HG02973 (cell line): ENCODE measurements around the gene CCNY.
"Not testable (repeated sequence)": the region's sequence is repeated elsewhere in the genome, so short reads cannot be mapped to it uniquely, and the experiment has no call there.

Experiments used
- ATAC-seq: cut with Tn5 transposase; IDR thresholded peaks from one replicate; pipeline ENCODE4 v1.9.1; 2021; ENCODE audit warnings: moderate library complexity; ENCODE audit not compliant: unreplicated experiment

Gene CCNY

DNA sequence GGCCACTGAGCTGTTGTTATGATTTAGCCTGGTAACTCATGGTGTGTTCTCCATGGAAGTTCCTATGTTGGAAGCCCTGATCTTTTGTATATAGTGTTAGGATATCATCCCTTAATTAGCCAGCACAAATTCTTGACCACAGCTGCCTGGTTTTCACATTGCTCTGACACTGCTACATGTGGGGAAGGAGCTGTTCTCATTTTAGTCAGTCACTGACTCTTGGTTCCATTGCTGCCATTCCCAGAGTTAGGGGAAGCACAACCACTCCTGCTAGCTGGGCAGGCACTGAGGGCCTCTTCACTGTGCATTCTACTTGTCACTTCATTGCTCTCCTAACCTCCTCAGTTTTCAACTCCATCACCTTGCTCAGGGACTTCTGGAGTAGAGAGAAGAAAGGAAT, 170.4 kb downstream of the CCNY start:
- ATAC-seq = no peak

DNA sequence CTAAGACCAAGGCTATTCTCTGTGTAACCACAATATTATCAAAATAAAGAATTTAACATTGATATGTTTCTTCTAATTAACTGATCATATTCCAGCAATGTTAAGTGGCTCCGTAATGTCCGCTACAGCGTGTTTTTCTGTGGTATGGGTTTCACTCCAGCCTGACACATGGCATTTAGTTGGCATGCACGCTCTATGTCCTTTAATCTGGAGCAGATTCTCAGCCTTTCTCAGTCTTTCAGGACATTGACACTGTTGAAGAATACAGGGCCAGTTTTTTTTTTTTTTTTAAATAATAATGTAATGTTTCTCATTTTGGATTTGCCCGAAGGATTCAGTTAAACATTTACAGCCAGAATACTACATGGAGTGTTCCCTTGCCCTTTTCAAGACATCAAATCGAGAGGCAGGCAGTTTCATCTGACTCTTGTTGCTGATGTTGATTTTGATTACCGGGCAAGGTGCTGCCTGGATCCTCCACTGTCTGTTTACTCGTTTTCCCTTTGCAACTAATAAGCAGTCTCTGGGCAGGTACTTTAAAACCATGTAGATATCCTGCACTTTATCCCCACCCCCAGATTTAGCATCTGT, 171.3 kb downstream of the CCNY start:
- ATAC-seq = no peak

DNA sequence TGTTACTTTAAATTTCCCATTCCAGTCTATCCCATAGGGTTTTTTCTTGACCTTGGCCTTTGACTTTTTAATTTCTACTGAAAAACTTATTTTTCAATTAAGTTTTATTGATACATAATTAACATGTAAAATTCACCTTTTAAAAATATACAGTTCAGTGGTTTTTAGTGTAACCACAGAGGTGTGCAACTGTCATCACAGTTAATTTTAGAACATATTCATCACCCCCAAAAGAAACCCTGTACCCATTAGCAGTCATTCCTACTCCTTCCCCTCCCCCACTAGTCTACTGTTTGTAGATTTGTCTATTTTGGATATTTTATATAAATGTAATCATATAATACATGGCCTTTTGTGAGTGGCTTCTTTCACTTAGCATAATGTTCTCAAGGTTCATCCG, 172.3 kb downstream of the CCNY start:
- no peak for ATAC-seq

DNA sequence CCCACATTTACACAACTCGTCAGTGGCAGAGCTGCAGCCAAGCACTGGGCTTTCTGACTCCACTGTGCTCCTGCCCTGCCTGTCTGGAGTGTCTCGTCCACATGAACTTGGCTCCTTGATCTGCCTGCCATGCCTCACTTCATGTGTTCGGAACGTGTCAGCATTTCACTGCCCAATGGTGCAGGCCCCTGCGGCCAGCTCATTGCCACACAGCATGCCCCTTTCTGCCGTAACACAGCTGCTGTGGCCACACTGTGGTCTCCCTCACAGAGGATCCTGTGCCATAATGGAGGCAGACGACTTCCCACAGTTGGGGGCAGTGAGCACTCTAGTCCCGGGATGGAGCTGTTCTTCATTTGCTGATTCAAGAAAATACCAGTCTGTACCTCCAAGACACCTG, 174.6 kb downstream of the CCNY start:
- ATAC-seq = no peak

DNA sequence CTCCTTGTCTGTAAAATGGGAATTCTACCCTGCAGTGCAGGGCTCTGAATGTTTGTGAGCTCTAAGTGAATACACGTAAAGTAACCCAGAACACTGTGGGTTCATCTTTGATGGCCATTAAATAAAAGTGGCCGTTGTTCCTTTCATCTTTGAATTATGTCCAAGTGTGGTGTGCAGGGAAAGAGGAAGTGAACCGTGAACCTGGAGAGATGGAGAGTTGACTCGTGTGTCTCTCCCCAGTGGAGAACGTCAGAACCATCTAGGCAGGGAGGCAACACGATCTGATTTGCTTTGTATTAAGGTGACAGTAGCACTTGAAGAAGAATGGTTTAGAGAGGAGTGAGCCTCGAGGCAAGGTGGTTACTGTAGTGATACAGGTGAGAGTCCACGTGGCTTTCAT, 175.3 kb downstream of the CCNY start:
- ATAC-seq = no peak

DNA sequence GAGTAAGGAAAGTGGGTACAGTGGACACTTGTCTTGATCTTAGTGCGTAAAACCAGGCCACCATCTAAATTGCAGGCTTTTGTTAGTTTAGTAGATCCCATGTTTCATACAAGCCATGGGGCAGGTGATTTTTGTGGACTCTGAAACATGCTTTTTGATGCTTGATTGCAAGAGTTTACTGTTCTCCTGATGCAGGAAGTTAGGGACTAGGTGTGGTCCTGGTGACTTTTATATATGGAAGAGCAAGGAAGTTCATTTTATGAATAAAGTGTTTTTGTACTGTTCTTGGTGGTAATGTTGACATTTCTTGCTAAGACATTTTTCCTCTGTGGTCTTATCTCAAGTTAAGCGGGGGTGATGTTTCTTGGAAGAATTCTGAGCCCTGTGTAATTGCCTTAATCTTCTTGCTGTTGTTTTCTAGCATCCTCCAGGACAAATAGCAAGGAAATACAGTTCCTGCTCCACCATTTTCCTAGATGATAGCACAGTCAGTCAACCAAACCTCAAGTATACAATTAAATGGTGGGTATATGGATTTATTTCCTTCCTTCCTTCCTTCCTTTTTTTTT, 179.9 kb downstream of the CCNY start:
- ATAC-seq = no peak

DNA sequence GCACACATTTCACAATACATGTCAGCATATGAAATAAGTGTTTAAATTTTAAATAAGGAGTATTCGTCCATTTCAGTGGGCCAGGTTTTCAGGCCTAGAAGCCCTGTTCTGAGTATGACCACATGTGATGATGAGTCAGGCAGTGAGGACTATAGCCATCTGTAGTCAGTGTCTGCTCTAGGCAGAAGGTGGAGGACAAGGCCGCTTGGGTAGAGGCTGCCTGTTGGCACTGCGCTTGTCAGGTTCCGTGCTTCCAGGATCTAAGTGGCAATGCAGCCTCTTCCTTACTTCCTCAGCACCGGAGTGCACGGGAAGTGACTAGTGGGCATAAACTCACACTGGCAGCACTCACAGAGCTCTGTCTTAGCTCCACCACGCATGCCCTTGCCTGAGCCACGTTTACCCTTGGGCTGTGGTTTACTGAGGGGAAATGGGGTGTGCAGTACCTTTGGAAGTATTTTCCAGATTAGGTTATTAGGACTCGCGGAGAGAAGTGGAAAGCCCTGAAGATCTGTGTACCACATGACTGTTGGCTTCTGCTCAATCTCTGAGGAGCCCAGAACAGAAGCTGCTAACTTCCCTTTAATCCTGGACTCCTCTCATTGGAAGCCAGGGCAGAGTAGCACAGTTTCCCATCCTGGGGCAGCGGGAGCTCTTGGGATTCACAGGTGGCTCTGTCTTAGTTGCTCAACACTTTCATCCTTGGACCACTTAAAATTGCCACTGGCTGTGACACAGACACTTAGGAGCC, 181.3 kb downstream of the CCNY start:
- ATAC-seq = no peak

DNA sequence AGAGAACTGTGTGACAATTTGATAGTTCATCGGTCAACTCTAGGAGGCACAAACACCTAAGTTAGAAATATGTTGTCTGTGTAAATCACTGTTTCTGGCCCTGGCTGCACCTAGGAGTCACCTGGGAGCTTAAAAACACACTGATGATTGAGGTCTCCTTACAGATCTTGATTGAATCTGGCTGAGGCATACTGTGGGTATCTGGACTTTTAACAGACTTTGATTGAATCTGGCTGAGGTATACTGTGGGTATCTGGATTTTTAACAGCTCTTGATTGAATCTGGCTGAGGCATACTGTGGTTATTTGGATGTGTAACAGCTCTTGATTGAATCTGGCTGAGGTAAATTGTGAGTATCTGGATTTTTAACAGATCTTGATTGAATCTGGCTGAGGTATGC, 181.9 kb downstream of the CCNY start:
- ATAC-seq = not testable (repeated sequence)

DNA sequence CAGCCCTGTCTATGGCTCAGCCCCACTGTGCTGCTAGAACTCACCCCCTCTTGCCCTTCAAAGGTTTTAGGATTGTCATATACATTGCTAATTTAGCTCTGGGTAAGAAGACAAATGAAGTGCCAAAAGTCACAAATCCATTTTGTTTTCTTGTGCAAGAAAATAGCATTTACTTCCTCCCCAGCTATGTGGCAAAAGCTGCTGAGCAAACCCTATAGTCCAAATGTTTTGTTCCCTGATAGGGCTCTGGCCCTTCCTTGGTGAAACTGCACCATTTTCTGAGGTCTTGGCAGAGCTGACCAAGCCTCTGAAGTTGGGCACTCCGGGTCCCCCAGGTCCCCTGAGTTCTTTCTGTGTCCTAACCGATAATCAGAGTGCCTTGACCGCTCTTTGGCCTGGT, 184.7 kb downstream of the CCNY start:
- ATAC-seq = no peak

DNA sequence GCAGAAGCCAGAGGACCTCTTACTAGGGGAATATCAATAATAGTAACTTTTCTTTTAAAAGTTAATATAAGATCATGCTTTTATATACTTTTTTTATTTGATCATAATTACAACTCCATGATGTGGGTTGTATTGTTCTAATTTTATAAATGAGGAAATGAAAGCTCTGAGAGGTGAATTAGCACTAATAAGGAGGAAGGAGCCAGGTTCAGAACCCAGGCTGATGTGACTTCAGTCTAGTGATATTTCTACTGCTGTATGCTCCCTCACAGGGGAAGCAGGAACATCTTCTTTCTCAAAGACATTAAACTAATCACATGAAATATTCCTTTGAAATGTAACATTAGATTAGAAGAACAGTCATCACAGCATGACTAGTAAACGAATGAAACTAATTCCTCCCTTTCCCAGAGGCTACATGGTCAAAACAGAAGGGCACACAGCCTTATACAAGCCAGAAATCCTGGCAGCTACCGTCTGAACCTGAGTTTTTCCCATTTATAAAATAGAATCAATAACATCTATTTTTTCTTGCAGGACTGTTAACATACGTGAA, 187.4 kb downstream of the CCNY start:
- no peak for ATAC-seq

DNA sequence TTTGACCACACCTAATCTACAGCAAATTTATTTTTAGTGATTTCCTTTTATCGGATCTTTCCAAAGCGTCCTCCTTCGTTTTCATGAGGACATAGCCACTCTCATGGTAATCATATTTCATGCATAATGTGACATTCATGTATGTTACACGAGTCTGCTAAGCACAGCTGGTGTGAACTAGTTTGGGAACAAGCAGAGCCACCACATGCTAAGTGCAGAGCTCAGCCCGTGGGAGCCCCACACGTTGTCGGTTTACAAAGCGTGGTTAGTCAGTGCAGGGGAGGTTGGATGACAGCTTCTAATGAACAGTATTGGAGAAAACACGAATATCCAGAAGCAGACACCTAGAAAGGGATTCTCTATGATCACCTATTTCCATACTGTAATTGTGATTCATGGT, 190.4 kb downstream of the CCNY start:
- no peak for ATAC-seq

DNA sequence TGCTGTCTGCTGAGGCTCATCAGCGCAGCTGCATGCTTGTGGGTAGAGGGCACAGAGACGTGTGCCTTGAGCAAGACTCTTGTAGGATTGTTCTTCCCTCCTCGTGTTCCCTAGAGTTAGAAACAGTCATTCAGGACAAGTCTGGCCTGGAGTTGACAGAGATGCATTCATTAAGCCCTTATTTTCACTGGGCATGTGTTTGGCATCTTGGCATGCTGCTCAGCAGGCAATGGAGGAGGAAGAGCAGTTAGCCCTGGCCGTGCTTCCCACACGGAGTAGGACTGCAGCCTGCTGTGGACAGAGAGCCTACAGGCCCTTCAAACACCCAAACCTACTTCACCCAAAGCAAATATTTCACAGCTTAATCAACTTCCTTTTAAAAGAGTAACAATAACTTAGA, 195.8 kb downstream of the CCNY start:
- no peak for ATAC-seq

DNA sequence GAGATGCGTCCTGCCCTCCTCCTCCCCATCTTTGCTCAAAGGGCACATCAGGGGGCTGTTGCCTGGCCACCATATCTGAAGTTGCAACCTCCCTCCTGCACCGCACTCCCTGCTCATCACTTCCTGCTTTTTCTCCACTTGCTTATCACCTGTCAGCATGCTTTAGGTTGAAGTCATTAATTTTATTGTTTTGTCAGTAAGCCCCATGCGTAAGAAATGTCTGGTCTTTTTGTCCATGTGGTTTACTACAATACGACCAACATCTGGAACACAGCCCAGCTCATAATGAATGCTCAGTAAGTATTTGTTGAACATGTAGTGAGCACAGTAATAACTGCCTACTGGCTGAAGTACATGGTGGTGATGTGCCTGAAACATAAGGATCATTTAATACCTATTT, 197.3 kb downstream of the CCNY start:
- no peak for ATAC-seq

DNA sequence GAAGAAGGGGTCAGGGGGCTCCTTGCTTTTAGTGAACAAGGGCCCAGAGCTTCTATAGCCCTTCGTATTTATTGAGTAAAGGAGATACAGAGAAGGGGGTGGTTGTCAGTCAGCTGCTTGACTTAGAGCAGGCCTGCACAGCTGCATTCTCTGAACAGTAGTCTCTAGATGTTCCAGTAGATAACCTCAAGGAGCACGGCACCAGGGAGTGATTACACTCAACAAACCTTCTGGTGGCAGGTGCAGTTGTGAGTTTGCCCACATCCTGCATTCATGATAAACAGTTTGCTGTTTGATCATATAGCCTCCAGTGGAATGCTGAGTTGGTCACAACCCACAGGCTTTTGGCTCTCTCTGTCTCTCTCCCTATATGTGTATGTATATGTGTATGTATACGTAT, 198.8 kb downstream of the CCNY start:
- ATAC-seq = no peak

DNA sequence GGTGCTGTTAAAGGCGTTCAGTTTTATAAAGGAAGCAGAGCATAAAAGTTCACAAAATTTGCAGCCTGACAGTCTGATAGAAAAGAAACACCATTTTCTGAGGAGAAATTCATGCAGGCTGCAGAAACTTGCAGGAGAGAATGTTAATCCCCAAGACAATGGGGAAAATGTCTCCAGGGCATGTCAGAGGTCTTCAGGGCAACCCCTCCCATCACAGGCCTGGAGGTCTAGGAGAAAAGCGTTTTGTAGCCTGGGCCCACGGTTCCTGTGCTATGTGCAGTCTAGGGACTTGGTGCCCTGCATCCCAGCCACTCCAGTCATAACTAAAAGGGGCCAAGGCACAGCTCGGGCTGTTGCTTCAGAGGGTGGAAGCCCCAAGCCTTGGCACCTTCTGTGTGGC, 200.5 kb downstream of the CCNY start:
- ATAC-seq = no peak

DNA sequence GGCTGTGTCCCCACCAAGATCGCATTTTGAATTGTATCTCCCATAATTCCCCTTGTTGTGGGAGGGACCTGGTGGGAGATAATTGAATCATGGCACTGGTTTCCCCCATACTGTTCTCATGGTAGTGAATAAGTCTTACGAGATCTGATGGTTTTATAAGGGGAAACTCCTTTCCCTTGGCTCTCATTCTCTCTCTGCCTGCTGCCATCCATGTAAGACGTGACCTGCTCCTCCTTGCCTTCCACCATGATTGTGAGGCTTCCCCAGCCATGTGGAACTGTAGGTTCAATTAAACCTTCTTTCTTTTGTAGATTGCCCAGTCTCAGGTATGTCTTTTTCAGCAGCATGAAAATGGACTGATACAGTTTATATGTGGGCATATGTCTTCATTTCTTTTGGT, 201.6 kb downstream of the CCNY start:
- not testable (repeated sequence) for ATAC-seq

DNA sequence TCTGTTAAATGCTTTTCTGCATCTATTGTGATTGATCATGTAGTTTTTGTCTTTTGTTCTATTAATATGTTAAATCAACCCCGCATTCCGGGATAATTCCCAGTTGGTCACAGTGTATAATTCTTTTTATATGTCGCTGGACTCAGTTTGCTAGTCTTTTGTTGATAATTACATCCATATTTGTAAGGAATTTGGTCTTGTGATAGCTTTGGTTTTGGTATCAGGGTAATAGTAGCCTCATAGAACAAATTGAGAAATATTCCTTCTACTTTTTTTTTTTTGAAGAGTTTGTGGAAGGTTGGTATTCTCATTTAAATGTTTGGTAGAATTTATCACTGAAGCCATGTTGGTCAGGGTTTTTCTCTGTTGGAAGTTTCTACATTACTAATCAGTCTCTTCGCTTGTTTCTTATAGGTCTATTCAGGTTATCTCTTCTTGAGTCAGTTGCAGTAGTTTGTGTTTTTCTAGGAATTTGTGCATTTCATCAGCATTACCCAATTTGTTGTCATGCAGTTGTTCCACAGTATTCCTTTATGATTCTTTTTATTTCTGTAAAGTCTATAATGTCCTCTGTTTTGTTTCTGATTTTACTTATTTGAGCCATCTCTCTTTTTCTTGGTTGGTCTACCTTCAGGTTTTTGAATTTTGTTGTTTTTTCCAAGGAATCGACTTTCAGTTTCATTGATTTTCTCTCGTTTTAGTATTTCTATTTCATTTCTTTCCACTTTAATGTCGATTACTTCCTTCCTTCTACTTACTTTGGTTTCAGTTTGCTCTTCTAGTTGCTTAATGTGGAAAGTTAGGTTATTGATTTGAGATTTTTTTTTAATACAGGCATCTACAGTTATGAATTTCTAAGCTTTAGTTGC, 204.2 kb downstream of the CCNY start:
- no peak for ATAC-seq

DNA sequence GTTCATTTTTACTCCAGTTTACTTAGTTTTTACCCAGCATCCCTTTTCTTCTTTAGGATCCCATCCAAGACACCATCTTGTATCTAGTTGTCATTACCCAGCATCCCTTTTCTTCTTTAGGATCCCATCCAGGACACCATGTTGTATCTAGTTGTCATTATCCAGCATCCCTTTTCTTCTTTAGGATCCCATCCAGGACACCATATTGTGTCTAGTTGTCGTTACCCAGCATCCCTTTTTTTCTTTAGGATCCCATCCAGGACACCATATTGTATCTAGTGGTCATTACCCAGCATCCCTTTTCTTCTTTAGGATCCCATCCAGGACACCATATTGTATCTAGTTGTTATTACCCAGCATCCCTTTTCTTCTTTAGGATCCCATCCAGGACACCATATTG, 205.4 kb downstream of the CCNY start:
- ATAC-seq = no peak

DNA sequence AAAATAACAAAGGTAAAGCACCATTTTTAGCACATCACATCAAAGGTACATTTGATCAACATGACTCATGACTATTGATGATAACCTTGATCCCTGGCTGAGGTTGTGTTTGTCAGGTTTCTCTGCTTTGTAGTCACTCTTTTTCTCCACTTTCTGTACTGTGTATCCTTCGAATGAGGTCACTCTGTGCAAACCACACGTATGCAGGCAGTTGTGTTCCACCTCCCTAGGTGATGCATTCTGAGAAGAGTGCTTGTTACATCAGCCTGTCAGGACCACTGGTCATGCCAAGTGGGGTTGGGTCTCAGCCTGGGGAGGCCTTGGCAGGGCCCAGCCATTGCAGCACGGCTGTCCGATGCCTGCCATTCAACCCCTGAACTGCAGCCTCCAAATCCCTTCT, 206.0 kb downstream of the CCNY start:
- no peak for ATAC-seq

DNA sequence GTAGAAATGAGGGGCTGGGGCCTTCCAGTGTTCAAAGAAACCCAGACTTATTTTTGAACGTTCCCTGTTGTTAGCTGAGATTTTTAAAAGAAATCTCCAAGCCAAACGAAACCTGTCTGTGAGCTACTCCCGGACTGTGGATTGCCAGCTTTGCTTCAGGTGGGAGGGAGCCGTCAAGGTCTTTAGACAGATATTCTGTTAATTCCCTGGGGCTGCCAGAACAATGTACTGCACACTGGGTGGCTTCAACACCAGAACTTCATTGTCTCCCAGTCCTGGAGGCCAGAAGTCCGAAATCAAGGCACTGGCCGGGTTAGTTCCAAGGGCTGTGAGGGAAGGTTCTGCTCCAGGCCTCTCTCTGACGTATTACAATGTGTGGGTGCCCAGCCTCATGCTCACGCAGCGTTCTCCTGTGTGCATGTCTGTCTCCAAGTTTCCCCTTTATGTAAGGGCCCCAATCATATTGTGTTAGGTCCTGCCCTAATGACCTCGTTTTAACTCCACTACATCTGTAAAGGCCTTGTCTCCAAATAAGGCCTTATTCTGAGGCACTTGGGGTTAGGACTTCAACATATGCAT, 208.9 kb downstream of the CCNY start:
- ATAC-seq = no peak
